CD4-positive, alpha-beta T cell treated with Interleukin-6 for 4 hours (primary cell): Measurements from ENCODE around the gene HAUS7.

ENCODE experiments used
- DNase-seq: peaks from one replicate; pipeline ENCODE4 v3.0.0-alpha.2; 2020; ENCODE audit warnings: mixed read lengths

HAUS7 gene

GRCh38 chrX:153433781-153434285 lies 36.5 kb downstream of the HAUS7 start:
- DNase-seq: no peak

- DNase-seq: no peak
These were observed 37.2 kb downstream of the HAUS7 start for GRCh38 chrX:153433161-153433680.

GRCh38 chrX:153430796-153431195 lies 39.6 kb downstream of the HAUS7 start:
- no peak for DNase-seq

GRCh38 chrX:153426204-153426603 lies 44.2 kb downstream of the HAUS7 start:
- DNase-seq: no peak

- no peak for DNase-seq
These were observed 46.7 kb downstream of the HAUS7 start for GRCh38 chrX:153423652-153424051.

- no peak for DNase-seq
These were observed 48.5 kb downstream of the HAUS7 start for GRCh38 chrX:153421856-153422255.

- no peak for DNase-seq
These were observed 49.4 kb downstream of the HAUS7 start for GRCh38 chrX:153420851-153421599.

- DNase-seq: no peak
These were observed 52.7 kb downstream of the HAUS7 start for GRCh38 chrX:153417637-153418036.

- DNase-seq: no peak
These were observed 53.5 kb downstream of the HAUS7 start for GRCh38 chrX:153416781-153417450.

- DNase-seq: no peak
These were observed 55.4 kb downstream of the HAUS7 start for GRCh38 chrX:153414856-153415510.

GRCh38 chrX:153413731-153414130 lies 56.6 kb downstream of the HAUS7 start:
- no peak for DNase-seq

GRCh38 chrX:153412746-153413720 lies 57.3 kb downstream of the HAUS7 start:
- no peak for DNase-seq

- DNase-seq: no peak
These were observed 58.3 kb downstream of the HAUS7 start for GRCh38 chrX:153411988-153412574.

- DNase-seq: peak; percentile 55
These were observed 59.0 kb downstream of the HAUS7 start, which contains the start of gene ZFP92 for GRCh38 chrX:153411255-153411987. Gene ZFP92 (plus strand): TSS chrX:153411472. CDS start chrX:153418323, 6,851 bp downstream.

- no peak for DNase-seq
These were observed 59.5 kb downstream of the HAUS7 start for GRCh38 chrX:153410888-153411254.

- DNase-seq: no peak
These were observed 60.0 kb downstream of the HAUS7 start for GRCh38 chrX:153410373-153410772.

- DNase-seq: no peak
These were observed 60.8 kb downstream of the HAUS7 start for GRCh38 chrX:153409414-153410101.

- DNase-seq: no peak
These were observed 61.5 kb downstream of the HAUS7 start for GRCh38 chrX:153408871-153409351.

GRCh38 chrX:153408221-153408721 lies 62.1 kb downstream of the HAUS7 start:
- DNase-seq: no peak

- DNase-seq: no peak
These were observed 62.6 kb downstream of the HAUS7 start for GRCh38 chrX:153407736-153408135.
